ENCODE data around the gene BCL7C. TPM values are rescaled to one million over a fixed set of nuclear protein-coding genes. Genes with fewer than 3 reads are reported as not detected.

Gene BCL7C
- total and polyA plus RNA-seq, 2 of the 13 experiments (the other 11 are each of a cell fraction or from before 2014, with no cell fraction given), result 17.7 to 33.8 TPM

DNA sequence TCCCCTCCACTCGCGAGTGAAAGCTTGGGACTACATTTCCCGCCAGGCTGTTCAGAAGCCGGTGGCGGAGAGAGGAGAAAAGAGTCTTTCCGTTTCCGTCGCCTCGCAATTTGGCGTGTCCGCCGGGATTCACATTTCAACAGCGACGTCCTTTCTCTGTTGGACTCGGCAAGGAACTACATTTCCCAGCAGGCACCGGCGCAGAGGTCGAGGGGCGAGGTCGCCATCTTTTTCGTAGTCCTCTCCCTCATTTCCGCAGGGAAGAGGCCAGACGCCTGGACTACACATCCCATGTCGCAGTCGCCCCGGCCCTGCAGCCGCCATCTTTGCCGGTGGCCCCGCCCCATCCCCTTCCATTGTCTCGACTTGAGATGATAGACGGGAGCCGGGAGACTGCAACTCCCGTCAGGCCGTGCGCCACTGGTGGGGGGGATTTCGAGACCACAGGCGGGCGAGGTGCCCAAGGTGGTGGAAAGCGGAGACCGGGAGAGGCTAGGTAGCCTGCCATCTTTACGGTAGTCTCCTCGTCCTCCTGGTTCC lies 28.6 kb upstream of the BCL7C start (continued):
- TF ChIP-seq WIZ (CRISPR knock-in tag; IDR thresholded peaks at IDR 0.05), result no peak; the same call in 1 of the 2 replicates
- no peak; the same call in 1 of the 2 replicates for TF ChIP-seq HNRNPL (IDR thresholded peaks at IDR 0.05; ENCODE audit: low read depth, low read length)
- no peak for TF ChIP-seq HNRNPUL1 (IDR thresholded peaks at IDR 0.05; ENCODE audit: low read depth, low read length)
- TF ChIP-seq RBFOX2 (IDR thresholded peaks at IDR 0.05; ENCODE audit: low read depth, low read length), result peak; percentile 82
- TF ChIP-seq ZFX (CRISPR knock-in tag; IDR thresholded peaks at IDR 0.05; ENCODE audit: low read depth), result peak; percentile 57; the same call in 1 of the 2 replicates
- TF ChIP-seq ZNF280D (CRISPR knock-in tag; IDR thresholded peaks at IDR 0.05), result no peak; the same call in 1 of the 2 replicates
- TF ChIP-seq, protein P1, sequence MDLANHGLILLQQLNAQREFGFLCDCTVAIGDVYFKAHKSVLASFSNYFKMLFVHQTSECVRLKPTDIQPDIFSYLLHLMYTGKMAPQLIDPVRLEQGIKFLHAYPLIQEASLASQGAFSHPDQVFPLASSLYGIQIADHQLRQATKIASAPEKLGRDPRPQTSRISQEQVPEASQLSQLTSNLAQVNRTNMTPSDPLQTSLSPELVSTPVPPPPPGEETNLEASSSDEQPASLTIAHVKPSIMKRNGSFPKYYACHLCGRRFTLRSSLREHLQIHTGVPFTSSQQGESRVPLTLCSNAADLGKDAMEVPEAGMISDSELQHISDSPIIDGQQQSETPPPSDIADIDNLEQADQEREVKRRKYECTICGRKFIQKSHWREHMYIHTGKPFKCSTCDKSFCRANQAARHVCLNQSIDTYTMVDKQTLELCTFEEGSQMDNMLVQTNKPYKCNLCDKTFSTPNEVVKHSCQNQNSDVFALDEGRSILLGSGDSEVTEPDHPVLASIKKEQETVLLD (CRISPR knock-in tag; IDR thresholded peaks at IDR 0.05; ENCODE audit: low read depth), result peak; percentile 96
- TF ChIP-seq KAT2B (IDR thresholded peaks at IDR 0.05; ENCODE audit: borderline replicate concordance, low read depth, low read length), result no peak
- no peak for TF ChIP-seq ZNF101 (CRISPR knock-in tag; IDR thresholded peaks at IDR 0.05; ENCODE audit: borderline replicate concordance, low read depth)
- no peak for TF ChIP-seq ZNF543 (CRISPR knock-in tag; IDR thresholded peaks at IDR 0.05)
- TF ChIP-seq, protein P2, sequence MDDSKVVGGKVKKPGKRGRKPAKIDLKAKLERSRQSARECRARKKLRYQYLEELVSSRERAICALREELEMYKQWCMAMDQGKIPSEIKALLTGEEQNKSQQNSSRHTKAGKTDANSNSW (CRISPR knock-in tag; IDR thresholded peaks at IDR 0.05; ENCODE audit: borderline replicate concordance), result no peak
- TF ChIP-seq NRL (CRISPR knock-in tag; IDR thresholded peaks at IDR 0.05; ENCODE audit: borderline replicate concordance), result peak; percentile 15; the same call in 1 of the 2 replicates
- TF ChIP-seq PPARG (CRISPR knock-in tag; conservative IDR thresholded peaks at IDR 0.05), result peak; percentile 9; the same call in 1 of the 2 replicates
- no peak for TF ChIP-seq ZNF816 (CRISPR knock-in tag; IDR thresholded peaks at IDR 0.05; ENCODE audit: borderline replicate concordance)
- no peak for TF ChIP-seq MYC (CRISPR knock-in tag; IDR thresholded peaks at IDR 0.05; ENCODE audit: borderline replicate concordance)
- TF ChIP-seq ZNF557 (CRISPR knock-in tag; IDR thresholded peaks at IDR 0.05), result 0 out of 2 replicates have a peak, but pooled peaks have one; percentile 1
- no peak; the same call in 1 of the 2 replicates for TF ChIP-seq RFXANK (CRISPR knock-in tag; IDR thresholded peaks at IDR 0.05)
- TF ChIP-seq ATRX (CRISPR knock-in tag; IDR thresholded peaks at IDR 0.05; ENCODE audit: borderline replicate concordance), result no peak
- peak; percentile 71 for TF ChIP-seq NFYC (CRISPR knock-in tag; IDR thresholded peaks at IDR 0.05)
- no peak for TF ChIP-seq MEIS1 (CRISPR knock-in tag; IDR thresholded peaks at IDR 0.05; ENCODE audit: borderline replicate concordance)
- no peak for TF ChIP-seq HNRNPK (IDR thresholded peaks at IDR 0.05; ENCODE audit: low read depth, low read length, poor library complexity, severe bottlenecking)
- TF ChIP-seq, protein P3, sequence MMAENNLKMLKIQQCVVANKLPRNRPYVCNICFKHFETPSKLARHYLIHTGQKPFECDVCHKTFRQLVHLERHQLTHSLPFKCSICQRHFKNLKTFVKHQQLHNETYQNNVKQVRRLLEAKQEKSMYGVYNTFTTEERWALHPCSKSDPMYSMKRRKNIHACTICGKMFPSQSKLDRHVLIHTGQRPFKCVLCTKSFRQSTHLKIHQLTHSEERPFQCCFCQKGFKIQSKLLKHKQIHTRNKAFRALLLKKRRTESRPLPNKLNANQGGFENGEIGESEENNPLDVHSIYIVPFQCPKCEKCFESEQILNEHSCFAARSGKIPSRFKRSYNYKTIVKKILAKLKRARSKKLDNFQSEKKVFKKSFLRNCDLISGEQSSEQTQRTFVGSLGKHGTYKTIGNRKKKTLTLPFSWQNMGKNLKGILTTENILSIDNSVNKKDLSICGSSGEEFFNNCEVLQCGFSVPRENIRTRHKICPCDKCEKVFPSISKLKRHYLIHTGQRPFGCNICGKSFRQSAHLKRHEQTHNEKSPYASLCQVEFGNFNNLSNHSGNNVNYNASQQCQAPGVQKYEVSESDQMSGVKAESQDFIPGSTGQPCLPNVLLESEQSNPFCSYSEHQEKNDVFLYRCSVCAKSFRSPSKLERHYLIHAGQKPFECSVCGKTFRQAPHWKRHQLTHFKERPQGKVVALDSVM (CRISPR knock-in tag; IDR thresholded peaks at IDR 0.05), result no peak; the same call in 1 of the 2 replicates
- peak; percentile 10 for TF ChIP-seq ASH2L (IDR thresholded peaks at IDR 0.05; ENCODE audit: insufficient read length, low read depth, low read length)

Measured in HepG2 (cell line).